ENCODE results near the gene HECA.

DNA sequence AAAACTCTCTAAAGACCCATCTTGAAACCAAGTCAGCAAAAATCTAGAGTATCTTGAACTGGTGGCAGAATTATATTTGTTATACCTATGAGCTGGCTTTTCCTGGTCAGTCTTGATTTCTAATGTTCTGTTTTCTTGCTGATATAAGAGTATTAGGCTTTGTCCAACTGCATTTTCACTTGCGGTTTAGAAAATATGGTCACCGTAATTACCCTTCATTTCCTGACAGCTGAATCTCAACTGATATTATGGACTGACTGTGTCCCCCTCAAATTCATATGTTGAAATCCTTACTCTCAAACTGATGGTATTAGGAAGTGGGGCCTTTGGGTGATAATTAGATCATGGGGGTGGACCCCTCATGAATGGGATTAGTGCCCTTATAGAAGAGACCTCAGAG lies 84.9 kb downstream of the HECA start:
- TF ChIP-seq, protein P1, sequence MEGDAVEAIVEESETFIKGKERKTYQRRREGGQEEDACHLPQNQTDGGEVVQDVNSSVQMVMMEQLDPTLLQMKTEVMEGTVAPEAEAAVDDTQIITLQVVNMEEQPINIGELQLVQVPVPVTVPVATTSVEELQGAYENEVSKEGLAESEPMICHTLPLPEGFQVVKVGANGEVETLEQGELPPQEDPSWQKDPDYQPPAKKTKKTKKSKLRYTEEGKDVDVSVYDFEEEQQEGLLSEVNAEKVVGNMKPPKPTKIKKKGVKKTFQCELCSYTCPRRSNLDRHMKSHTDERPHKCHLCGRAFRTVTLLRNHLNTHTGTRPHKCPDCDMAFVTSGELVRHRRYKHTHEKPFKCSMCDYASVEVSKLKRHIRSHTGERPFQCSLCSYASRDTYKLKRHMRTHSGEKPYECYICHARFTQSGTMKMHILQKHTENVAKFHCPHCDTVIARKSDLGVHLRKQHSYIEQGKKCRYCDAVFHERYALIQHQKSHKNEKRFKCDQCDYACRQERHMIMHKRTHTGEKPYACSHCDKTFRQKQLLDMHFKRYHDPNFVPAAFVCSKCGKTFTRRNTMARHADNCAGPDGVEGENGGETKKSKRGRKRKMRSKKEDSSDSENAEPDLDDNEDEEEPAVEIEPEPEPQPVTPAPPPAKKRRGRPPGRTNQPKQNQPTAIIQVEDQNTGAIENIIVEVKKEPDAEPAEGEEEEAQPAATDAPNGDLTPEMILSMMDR (IDR thresholded peaks at IDR 0.05), result no peak
- TF ChIP-seq POLR2A (IDR thresholded peaks at IDR 0.05), result no peak
